Measurements from ENCODE around the gene MOB1A. TPM values are rescaled to one million over a fixed set of nuclear protein-coding genes. Genes with fewer than 3 reads are reported as not detected.

The MOB1A gene
- total and polyA plus RNA-seq, 2 of the 8 experiments (the other 6 are each of a cell fraction or from before 2014, with no cell fraction given) = 21.6 to 91.7 TPM

DNA sequence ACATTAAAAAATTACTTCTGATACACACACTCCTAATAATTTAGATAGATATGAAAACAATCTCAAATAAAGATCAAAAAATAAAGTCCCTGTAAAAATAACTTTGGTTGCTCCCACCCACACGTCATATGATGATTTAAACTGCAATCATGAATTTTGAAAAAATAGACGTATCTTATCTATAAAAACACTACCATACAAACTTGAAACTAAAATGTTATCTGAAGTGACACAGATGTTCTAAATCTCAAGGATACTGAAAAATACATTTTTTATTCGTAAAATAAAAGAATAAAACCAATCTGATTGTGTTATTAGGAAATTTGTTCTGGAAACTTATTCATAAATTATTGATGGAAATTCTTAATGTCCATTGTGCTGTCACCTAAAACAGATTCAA, 22.8 kb downstream of the MOB1A start (continued):
- no peak for TF ChIP-seq TBP (IDR thresholded peaks at IDR 0.05; ENCODE audit: low read depth, low read length)
- no peak for TF ChIP-seq SP1 (IDR thresholded peaks at IDR 0.05; ENCODE audit: low read depth, low read length)
- TF ChIP-seq HDAC2 (IDR thresholded peaks at IDR 0.05; ENCODE audit: borderline replicate concordance in 1 of 2, low read depth in 2 of 2, low read length in 2 of 2) = no peak
- TF ChIP-seq POLR2A (IDR thresholded peaks at IDR 0.05; ENCODE audit: control extremely low read depth in 1 of 2, low read depth in 2 of 2, low read length in 2 of 2) = no peak
- TF ChIP-seq CBX5 (IDR thresholded peaks at IDR 0.05; ENCODE audit: low read depth, low read length) = no peak
- no peak for TF ChIP-seq JUND (IDR thresholded peaks at IDR 0.05; ENCODE audit: low read length)
- TF ChIP-seq, protein P1, sequence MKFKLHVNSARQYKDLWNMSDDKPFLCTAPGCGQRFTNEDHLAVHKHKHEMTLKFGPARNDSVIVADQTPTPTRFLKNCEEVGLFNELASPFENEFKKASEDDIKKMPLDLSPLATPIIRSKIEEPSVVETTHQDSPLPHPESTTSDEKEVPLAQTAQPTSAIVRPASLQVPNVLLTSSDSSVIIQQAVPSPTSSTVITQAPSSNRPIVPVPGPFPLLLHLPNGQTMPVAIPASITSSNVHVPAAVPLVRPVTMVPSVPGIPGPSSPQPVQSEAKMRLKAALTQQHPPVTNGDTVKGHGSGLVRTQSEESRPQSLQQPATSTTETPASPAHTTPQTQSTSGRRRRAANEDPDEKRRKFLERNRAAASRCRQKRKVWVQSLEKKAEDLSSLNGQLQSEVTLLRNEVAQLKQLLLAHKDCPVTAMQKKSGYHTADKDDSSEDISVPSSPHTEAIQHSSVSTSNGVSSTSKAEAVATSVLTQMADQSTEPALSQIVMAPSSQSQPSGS (IDR thresholded peaks at IDR 0.05; ENCODE audit: low read length) = no peak
- no peak for TF ChIP-seq FOSL1 (IDR thresholded peaks at IDR 0.05; ENCODE audit: insufficient read depth, low read depth, low read length)

Data from H1 (cell line).